Neuron (in vitro differentiated cells): ENCODE results near the gene PACSIN3.

ENCODE experiments used
- H2AFZ ChIP-seq: one replicate; pipeline ENCODE4 v1.6.1; 2013; ENCODE audit warnings: low read depth, mild to moderate bottlenecking, inconsistent platforms, low read length, moderate library complexity
- H3K27me3 ChIP-seq: one replicate; pipeline ENCODE4 v1.6.1; 2013; ENCODE audit warnings: low read length; ENCODE audit not compliant: insufficient read depth
- H3K36me3 ChIP-seq: one replicate; pipeline ENCODE4 v1.6.1; 2013; ENCODE audit warnings: low read length; ENCODE audit not compliant: insufficient read depth
- H3K4me1 ChIP-seq: one replicate; pipeline ENCODE4 v1.6.1; 2013; ENCODE audit warnings: low read length; ENCODE audit not compliant: insufficient read depth
- H3K4me3 ChIP-seq: 2 replicates; pipeline ENCODE4 v1.5.1; 2013; ENCODE audit warnings: mild to moderate bottlenecking, low read length, moderate library complexity
- H3K9me3 ChIP-seq: one replicate; pipeline ENCODE4 v1.6.1; 2013; ENCODE audit warnings: low read length

PACSIN3 gene

DNA sequence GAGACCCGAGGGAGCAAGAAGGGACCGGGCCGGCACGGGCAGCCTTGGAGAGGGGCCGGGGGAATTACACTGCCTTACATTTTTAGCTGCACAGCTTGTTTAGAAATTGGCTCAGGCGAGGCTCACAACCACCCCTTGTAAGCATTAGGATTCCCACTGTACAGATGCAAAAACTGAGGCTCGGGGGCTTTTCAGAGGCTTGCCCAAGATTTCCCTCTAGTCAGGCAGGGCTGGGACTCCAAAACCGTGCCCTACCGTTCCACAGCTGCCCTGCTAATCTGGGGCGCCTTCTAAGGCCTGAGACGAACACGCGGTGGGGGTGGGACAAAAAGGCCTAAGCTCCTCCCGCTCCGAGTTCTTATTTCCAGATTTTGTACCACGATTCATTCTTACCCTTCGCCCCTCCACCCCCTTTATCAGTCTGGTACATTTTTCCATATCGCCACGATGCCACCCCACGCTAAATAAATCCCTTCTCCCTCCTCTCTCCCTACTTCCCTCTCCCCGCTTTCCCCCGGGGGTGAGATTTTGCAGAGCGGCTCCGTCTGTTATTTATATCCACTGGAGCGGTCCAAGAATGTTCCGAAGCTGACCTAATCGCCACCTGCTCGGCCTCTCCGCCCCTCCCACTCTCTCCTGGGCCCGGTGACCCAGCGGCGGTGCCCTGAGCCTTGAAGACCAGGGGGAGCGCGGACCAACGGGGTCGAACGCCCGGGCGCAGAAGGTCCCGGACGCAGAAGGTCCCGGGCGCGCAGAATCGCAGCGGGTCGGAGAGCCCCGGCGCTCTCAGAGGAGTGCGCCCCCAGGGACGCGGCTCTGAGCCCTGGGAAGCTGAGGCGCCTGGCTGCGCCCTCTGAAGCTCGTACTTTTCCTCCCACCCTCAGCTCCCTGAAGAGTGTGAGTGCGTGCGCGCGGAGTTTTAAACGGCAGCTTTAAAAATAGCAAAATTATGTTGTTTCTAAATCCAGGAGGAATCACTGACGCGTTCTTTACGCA lies 764 bp upstream of the PACSIN3 start:
- peak overlapping the region; percentile 45 for H3K4me3 ChIP-seq
- peak overlapping the region; percentile 29 for H2AFZ ChIP-seq
- no peaks in the 10 kb centered on the region for H3K9me3 ChIP-seq
- H3K4me1 ChIP-seq = peaks cover 17% of the 10 kb centered on the region
- H3K27me3 ChIP-seq = peaks cover 28% of the 10 kb centered on the region
- no peaks in the 10 kb centered on the region for H3K36me3 ChIP-seq

DNA sequence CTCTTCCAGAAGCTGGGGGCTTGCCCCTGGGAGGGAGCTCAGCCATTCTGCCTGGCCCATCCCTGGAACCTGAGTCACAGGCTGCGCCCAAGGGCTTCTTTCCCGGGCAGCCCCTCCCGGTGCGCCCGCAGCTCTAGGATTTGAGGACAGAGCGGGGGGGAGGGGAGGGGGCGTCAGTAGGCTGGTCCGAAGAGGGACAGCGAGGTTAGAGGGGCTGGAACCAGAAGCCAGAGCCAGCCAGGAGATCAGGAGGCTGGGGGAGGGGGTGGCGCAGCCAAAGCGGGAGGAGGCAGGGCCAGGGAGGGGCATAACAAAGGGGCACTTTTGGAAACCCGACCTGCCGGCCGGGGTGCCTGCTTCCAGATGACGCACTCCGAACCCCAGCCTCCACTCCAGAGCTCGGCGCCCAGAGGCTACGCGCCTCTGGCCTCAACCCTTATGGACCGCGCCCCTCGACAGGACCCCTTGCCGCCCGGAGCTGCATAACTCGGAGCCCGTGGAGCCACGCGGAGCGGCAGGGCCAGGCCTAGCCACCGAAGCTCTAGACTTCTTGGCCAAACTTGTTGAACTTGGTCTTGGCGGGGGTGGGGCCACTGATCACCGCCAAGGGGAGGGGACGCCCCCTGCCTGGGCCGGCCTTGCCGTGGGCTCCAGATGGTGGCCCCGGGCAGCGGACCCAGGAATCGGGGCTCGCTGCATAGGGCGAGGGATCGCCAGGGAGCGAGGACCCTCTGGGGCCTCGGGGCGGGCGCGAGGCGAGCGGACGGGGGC lies 744 bp downstream of the PACSIN3 start:
- Histone ChIP-seq H3K36me3 (no peaks in the 10 kb centered on the region), H3K27me3 (peaks cover 28% of the 10 kb centered on the region), H3K4me3 (peak overlapping the region; percentile 45), H3K4me1 (peaks cover 17% of the 10 kb centered on the region), H3K9me3 (no peaks in the 10 kb centered on the region), H2AFZ (peak overlapping the region; percentile 51)

DNA sequence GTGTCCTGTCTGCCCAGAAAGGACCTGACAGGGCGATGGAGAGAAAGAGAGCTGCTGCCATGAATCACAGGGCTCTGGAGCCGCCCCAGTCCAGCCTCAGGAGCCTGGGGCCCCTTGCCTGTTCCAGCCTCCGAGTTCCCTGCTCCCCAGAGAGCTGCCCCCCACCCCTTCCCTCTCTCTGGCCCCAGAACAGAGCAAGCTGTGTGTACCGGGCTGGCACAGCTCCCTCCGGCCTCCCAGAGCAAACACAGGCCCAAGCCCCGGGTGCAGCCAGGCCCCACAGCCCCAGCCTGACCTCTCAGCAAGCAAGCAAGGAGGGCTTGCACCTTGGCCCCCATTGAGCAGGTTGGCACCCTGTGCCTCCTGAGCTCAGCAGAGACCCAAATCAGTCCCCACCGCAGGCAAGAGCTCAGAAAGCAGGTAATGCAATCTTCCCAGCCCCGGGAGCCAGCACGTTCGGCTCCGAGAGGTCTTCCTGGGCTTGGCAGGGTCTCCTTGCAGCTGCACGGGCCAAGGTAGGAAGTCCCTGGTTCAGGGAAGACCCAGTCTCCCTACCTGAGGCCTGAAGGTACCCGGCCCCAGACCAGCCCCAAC lies 1.4 kb downstream of the PACSIN3 start:
- no peak overlapping the region for H2AFZ ChIP-seq
- no peak overlapping the region for H3K4me3 ChIP-seq
- H3K4me1 ChIP-seq = peaks cover 17% of the 10 kb centered on the region
- peaks cover 28% of the 10 kb centered on the region for H3K27me3 ChIP-seq
- H3K9me3 ChIP-seq = no peaks in the 10 kb centered on the region
- no peaks in the 10 kb centered on the region for H3K36me3 ChIP-seq

DNA sequence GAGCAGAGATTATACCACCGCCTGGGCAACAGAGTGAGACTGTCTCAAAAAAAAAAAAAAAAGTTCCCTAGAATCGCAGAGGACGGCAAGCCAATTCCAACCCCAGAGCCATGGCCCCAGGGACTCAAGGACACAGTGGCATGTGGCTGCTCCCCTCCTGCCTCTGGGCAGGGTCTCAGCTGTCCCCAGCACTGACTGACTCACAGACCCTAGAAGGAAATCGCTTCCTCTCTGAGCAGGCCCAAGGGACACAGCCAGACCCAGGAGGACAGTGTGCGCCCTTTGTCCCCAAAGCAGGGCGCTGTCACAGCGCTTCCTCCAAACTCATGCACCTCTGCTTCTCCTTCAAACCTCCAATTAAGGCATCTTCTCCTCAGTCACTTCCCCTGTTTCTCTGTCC lies 2.3 kb downstream of the PACSIN3 start:
- peaks cover 21% of the 10 kb centered on the region for H3K27me3 ChIP-seq
- peaks cover 17% of the 10 kb centered on the region for H3K4me1 ChIP-seq
- no peaks in the 10 kb centered on the region for H3K36me3 ChIP-seq
- no peak overlapping the region for H3K4me3 ChIP-seq
- no peak overlapping the region for H2AFZ ChIP-seq
- no peaks in the 10 kb centered on the region for H3K9me3 ChIP-seq

DNA sequence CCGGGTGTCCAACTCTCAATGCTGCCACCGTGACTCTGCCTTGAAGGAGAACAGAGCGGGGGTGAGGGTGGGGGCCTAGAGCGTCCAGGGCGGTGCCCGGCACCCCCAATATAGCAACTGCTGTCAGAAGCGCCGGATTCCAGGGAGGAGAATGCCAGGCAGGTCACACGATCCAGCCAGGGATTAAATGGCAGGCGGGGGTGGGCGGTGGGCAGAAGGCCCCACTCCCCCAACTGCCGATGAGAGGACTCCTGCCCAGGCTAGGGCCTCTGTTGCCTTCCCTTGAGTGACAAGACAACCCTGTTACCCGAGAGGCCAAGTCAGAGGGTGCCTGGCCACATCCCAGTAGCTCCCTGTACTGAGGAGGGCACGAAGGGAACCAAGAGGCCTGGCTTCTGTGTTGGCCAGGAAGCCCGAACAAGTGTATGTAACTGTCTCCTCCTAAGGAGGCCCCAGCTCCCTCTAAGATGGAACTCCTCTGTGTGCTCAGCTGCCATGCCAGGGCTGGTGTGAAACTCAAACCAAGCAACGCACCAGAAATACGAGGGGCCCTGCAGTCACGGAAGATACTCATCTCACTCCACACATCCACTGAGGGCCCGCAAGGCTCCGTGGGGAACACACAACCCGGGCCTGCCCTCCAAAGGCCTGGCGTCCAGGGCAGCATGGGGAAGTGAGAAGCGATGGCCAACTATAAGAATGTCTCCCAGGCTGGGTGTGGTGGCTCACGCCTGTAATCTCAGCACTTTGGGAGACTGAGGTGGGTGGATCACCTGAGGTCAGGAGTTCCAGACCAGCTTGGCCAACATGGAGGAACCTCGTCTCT lies 3.0 kb downstream of the PACSIN3 start:
- peaks cover 17% of the 10 kb centered on the region for H3K27me3 ChIP-seq
- H3K4me1 ChIP-seq = peaks cover 17% of the 10 kb centered on the region
- no peaks in the 10 kb centered on the region for H3K36me3 ChIP-seq
- H3K4me3 ChIP-seq = no peak overlapping the region
- no peak overlapping the region for H2AFZ ChIP-seq
- no peaks in the 10 kb centered on the region for H3K9me3 ChIP-seq

DNA sequence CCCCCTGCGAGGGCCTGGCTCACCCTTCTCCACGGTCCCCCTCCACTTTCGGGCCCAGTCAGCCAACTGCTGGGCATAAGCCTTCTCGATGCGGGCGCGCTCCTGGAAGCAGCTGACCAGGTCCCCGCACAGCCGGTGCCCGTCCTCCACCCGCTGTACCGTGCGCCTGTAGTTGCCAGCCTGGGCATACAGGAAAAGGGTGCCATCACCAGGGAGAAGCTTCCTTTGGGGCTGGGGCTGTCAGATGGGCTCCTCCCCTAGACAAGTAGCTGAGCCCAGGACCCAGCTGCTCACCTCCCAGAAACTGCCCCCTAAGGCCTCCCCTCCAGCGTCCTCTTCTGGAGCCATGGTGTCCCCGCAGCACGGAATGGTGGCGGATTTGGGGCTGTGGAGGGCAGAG lies 3.9 kb downstream of the PACSIN3 start:
- no peak overlapping the region for H3K4me3 ChIP-seq

DNA sequence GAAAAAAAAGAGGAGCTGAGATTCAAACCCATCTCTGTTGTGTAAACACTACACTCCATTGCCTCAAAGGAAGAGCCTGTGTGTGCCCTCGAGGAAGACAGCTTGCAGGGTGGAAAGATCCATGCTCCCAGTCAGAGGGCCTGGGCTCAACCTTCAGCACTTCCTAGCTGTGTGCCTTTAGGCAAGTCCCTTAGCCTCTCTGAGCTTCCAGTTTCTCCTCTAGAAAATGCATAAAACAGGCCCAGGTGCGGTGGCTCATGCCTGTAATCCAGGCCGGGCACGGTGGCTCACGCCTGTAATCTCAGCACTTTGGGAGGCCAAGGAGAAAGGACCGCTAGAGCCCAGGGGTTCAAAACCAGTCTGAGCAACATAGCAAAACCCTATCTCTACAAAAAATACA lies 5.0 kb downstream of the PACSIN3 start:
- no peak overlapping the region for H2AFZ ChIP-seq
- H3K4me1 ChIP-seq = peaks cover 13% of the 10 kb centered on the region
- no peak overlapping the region for H3K4me3 ChIP-seq
- no peaks in the 10 kb centered on the region for H3K27me3 ChIP-seq
- no peaks in the 10 kb centered on the region for H3K36me3 ChIP-seq
- no peaks in the 10 kb centered on the region for H3K9me3 ChIP-seq

More for the DNA sequence above, 3.9 kb downstream of the PACSIN3 start:
- Histone ChIP-seq H3K9me3 (no peaks in the 10 kb centered on the region), H2AFZ (no peak overlapping the region), H3K27me3 (peaks cover 8% of the 10 kb centered on the region), H3K4me1 (peaks cover 22% of the 10 kb centered on the region), H3K36me3 (no peaks in the 10 kb centered on the region)

DNA sequence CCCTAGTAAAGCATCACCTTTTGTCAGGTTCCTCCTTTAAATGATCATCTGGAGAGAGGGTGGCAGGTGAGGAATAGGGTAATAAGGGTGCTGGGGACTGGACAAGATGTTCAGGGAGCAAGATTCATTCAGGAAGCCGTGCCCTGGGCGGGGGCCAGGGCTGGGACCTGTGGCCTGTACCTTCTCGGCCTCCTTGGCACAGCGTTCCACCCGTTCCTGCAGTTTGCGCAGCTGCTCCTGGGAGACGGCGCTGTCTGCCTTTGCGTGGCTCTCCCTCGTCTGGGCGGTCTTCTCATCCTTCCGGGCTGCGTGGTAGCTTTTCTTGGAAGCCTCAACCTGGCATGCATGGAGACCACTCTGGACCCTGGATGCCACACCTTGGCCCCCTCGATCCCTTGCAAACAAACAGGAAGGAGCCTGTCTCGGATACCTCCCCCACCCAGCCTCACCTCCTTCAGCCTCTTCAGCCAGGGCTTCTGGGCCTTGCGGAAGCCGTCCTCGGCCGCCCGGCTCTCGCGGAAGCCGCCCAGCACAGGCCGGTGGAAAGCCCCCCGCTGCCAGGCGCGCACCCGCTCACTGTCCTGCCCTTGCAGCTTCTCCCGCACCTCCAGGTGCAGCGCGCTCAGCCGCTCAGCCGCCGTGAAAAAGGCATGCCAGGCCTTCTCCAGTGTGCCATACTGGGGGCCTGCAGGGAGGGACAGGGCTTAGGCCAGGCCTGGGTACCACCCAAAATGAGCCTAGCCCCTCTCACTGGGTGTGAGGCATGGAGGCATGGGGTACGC lies 6.0 kb downstream of the PACSIN3 start:
- Histone ChIP-seq H3K36me3 (peaks cover 5% of the 10 kb centered on the region), H3K4me3 (no peak overlapping the region), H2AFZ (no peak overlapping the region), H3K4me1 (peaks cover 24% of the 10 kb centered on the region), H3K9me3 (no peaks in the 10 kb centered on the region), H3K27me3 (no peaks in the 10 kb centered on the region)

DNA sequence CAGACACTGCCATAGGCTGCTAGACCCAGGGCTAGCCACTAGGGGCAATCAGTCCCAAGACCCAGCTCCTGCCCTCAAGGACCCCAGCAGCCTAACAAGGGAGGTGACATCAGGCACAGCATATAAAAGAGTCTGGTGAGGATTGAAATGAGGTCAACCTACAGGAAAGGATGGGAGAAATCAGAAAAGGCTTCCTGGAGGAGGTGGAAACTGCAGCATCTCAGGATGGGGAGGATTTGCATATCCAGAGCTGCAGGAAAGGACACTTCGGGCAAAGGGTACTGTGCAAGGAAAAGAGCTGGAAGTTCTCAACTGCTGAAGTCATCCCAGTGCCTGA lies 6.6 kb downstream of the PACSIN3 start:
- Histone ChIP-seq H3K27me3 (no peaks in the 10 kb centered on the region), H2AFZ (no peak overlapping the region), H3K9me3 (no peaks in the 10 kb centered on the region), H3K36me3 (peaks cover 11% of the 10 kb centered on the region), H3K4me3 (no peak overlapping the region), H3K4me1 (peaks cover 20% of the 10 kb centered on the region)

DNA sequence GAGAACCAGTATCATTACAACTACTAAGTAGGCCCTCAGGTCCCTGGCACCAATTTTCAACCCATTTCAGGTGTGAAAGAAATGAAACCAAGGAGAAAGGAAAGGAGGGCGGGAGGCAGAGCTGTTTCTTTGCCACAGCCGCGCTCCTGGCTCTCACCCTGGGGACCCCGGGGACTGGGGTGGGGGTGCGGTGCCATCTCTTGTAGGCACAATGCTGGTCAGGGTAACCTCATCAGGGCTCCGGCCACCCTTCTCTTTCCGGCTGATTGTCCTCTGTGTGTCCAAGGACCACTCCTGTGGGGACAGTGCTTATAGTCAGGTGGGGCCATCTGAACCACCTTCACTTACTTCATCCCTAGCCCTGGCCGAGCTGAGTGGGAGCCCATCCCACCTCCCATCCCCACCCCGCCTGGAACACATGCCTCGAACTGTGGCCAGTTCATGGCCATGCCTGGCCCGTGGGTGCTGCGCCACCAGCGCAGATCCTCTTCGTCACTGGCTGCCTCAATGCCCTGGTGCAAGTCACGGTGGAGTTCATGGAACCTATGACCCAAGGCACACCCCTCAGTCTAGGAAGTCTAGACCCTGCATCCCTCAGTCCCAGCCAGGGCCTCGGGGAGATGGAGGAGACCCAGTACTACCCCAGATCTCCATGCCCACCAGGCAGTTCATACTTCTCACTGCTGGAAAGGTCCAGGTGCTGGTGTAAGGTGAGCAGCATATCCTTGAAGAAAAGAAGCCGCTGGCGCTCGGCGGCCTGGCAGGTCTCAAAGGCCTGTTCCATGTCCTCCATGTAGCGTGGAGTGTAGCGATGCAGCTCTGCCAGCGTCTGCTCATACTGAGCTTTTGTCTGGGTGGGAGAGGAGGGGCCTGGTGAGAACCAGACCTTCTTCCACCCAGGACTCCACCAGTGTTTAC lies 7.2 kb downstream of the PACSIN3 start:
- H3K4me1 ChIP-seq = peaks cover 20% of the 10 kb centered on the region
- H3K36me3 ChIP-seq = peaks cover 11% of the 10 kb centered on the region
- H3K9me3 ChIP-seq = no peaks in the 10 kb centered on the region
- no peaks in the 10 kb centered on the region for H3K27me3 ChIP-seq
- no peak overlapping the region for H2AFZ ChIP-seq
- no peak overlapping the region for H3K4me3 ChIP-seq

DNA sequence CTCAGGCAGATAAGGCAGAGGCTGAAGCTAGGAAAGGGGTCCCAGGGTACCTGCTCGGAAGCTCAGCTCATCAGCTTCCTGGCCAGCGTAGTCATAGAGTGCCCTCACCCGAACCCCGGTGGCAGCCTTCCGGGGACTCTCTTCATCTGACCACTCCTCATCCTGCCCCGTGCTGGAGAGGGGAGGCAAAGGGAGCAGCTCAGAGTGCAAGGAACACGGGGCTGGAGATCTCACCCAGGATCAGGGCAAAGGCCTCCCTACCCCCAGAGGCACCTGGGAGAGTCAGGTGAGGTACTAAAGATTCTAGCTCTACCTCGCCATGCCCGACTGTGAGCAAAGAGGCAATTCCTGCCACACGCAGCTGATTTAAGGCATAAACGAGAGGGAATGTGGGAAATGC lies 7.9 kb downstream of the PACSIN3 start:
- no peaks in the 10 kb centered on the region for H3K27me3 ChIP-seq
- no peak overlapping the region for H2AFZ ChIP-seq
- peaks cover 20% of the 10 kb centered on the region for H3K4me1 ChIP-seq
- no peak overlapping the region for H3K4me3 ChIP-seq
- H3K36me3 ChIP-seq = peaks cover 17% of the 10 kb centered on the region
- H3K9me3 ChIP-seq = no peaks in the 10 kb centered on the region
